ENCODE results near the gene KIAA1671. TPM values are rescaled to one million over a fixed set of nuclear protein-coding genes. Genes with fewer than 3 reads are reported as not detected.

Gene KIAA1671
- total RNA-seq, 1 donor from 2014 or later = 62.1 TPM

GRCh38 chr22:25099202-25099601 lies 146.7 kb downstream of the KIAA1671 start:
- H3K27me3 Mint-ChIP-seq = no peaks in the 10 kb centered on the region
- H3K4me1 Mint-ChIP-seq (ENCODE audit: low read depth) = peaks cover 4% of the 10 kb centered on the region
- TF ChIP-seq, protein P1, sequence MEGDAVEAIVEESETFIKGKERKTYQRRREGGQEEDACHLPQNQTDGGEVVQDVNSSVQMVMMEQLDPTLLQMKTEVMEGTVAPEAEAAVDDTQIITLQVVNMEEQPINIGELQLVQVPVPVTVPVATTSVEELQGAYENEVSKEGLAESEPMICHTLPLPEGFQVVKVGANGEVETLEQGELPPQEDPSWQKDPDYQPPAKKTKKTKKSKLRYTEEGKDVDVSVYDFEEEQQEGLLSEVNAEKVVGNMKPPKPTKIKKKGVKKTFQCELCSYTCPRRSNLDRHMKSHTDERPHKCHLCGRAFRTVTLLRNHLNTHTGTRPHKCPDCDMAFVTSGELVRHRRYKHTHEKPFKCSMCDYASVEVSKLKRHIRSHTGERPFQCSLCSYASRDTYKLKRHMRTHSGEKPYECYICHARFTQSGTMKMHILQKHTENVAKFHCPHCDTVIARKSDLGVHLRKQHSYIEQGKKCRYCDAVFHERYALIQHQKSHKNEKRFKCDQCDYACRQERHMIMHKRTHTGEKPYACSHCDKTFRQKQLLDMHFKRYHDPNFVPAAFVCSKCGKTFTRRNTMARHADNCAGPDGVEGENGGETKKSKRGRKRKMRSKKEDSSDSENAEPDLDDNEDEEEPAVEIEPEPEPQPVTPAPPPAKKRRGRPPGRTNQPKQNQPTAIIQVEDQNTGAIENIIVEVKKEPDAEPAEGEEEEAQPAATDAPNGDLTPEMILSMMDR (IDR thresholded peaks at IDR 0.05; ENCODE audit: unreplicated experiment) = no peak
- no peak overlapping the region for H3K27ac Mint-ChIP-seq
- H3K9me3 Mint-ChIP-seq (ENCODE audit: low read depth) = no peaks in the 10 kb centered on the region
- DNase-seq (ENCODE audit: low spot score, unreplicated experiment) = no peak
- no peak overlapping the region for H3K4me3 Mint-ChIP-seq (ENCODE audit: low read depth)
- no peaks in the 10 kb centered on the region for H3K36me3 Mint-ChIP-seq (ENCODE audit: insufficient read depth)

- Mint-ChIP-seq H3K9me3 (ENCODE audit: low read depth) (no peaks in the 10 kb centered on the region), H3K27me3 (no peaks in the 10 kb centered on the region), H3K36me3 (ENCODE audit: insufficient read depth) (no peaks in the 10 kb centered on the region), H3K4me1 (ENCODE audit: low read depth) (peaks cover 4% of the 10 kb centered on the region), H3K27ac (no peak overlapping the region), H3K4me3 (ENCODE audit: low read depth) (no peak overlapping the region)
- TF ChIP-seq, protein P1 (IDR thresholded peaks at IDR 0.05; ENCODE audit: unreplicated experiment) = no peak
- no peak for DNase-seq (ENCODE audit: low spot score, unreplicated experiment)
Measured at GRCh38 chr22:25100402-25100801, 147.9 kb downstream of the KIAA1671 start.

GRCh38 chr22:25100948-25101347 lies 148.4 kb downstream of the KIAA1671 start:
- H3K9me3 Mint-ChIP-seq (ENCODE audit: low read depth) = no peaks in the 10 kb centered on the region
- H3K4me1 Mint-ChIP-seq (ENCODE audit: low read depth) = peaks cover 4% of the 10 kb centered on the region
- no peak for DNase-seq (ENCODE audit: low spot score, unreplicated experiment)
- H3K27ac Mint-ChIP-seq = peak overlapping the region; percentile 8
- H3K4me3 Mint-ChIP-seq (ENCODE audit: low read depth) = no peak overlapping the region
- TF ChIP-seq, protein P1 (IDR thresholded peaks at IDR 0.05; ENCODE audit: unreplicated experiment) = no peak
- no peaks in the 10 kb centered on the region for H3K27me3 Mint-ChIP-seq
- no peaks in the 10 kb centered on the region for H3K36me3 Mint-ChIP-seq (ENCODE audit: insufficient read depth)

DNA sequence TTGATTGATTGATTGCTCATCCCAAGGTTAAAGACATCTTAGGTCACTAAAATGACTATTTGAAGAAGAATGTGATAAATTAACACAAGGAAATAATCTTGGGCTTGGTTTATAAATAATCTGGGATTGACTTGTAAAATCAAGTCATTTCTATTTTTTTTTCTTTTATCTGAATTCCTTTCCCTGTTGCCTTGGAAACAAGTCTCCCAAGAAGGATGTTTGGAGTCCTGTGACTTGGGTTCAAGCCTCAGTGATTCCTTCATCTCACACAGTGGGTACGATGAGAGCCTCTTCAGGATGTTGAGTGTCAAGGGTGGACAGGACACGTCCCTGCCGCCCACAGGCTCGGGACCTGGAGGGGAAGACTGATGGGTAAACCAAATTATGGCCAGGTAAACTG lies 149.0 kb downstream of the KIAA1671 start:
- Mint-ChIP-seq H3K4me1 (ENCODE audit: low read depth) (peaks cover 4% of the 10 kb centered on the region), H3K27ac (no peak overlapping the region), H3K36me3 (ENCODE audit: insufficient read depth) (no peaks in the 10 kb centered on the region), H3K9me3 (ENCODE audit: low read depth) (no peaks in the 10 kb centered on the region), H3K4me3 (ENCODE audit: low read depth) (no peak overlapping the region), H3K27me3 (no peaks in the 10 kb centered on the region)
- DNase-seq (ENCODE audit: low spot score, unreplicated experiment) = no peak
- TF ChIP-seq, protein P1 (IDR thresholded peaks at IDR 0.05; ENCODE audit: unreplicated experiment) = no peak

DNA sequence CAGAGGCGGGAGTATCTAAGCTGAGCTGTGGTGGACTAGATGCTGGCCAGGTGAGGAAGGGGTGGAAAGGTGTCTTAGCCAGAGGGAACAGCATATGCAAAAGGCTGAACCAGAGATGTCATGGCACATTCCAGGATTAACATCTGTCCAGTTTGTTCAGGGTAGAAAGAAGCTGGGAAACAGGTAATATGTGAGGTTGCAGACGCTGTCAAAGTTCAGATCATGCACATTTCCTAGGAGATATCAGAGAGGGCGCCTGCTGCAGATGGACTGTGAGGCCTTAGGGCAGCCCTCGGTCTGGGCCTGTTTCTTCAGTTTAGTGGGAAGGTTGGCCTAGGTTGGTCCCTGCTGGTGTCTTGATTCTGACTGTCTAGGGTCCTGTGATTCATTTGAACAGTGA lies 149.5 kb downstream of the KIAA1671 start:
- no peak overlapping the region for H3K4me3 Mint-ChIP-seq (ENCODE audit: low read depth)
- TF ChIP-seq, protein P1 (IDR thresholded peaks at IDR 0.05; ENCODE audit: unreplicated experiment) = no peak
- no peak overlapping the region for H3K27ac Mint-ChIP-seq
- H3K9me3 Mint-ChIP-seq (ENCODE audit: low read depth) = no peaks in the 10 kb centered on the region
- H3K27me3 Mint-ChIP-seq = no peaks in the 10 kb centered on the region
- peaks cover 4% of the 10 kb centered on the region for H3K4me1 Mint-ChIP-seq (ENCODE audit: low read depth)
- no peaks in the 10 kb centered on the region for H3K36me3 Mint-ChIP-seq (ENCODE audit: insufficient read depth)
- DNase-seq (ENCODE audit: low spot score, unreplicated experiment) = no peak
